HG02973 (cell line): Measurements from ENCODE around the gene PBRM1.
A peak's percentile ranks its signal among the peaks of the same experiment; 100 is the strongest.

ENCODE experiments used
- ATAC-seq: cut with Tn5 transposase; IDR thresholded peaks from one replicate; pipeline ENCODE4 v1.9.1; 2021; ENCODE audit warnings: moderate library complexity; ENCODE audit not compliant: unreplicated experiment

Gene PBRM1

GRCh38 chr3:52670621-52671521 lies 14.8 kb downstream of the PBRM1 start:
- peak; percentile 63 for ATAC-seq

GRCh38 chr3:52663098-52663497 lies 22.6 kb downstream of the PBRM1 start:
- no peak for ATAC-seq

GRCh38 chr3:52660046-52660445 lies 25.7 kb downstream of the PBRM1 start:
- ATAC-seq = no peak

- ATAC-seq = no peak
Observed at GRCh38 chr3:52655895-52656294, 29.8 kb downstream of the PBRM1 start.

- no peak for ATAC-seq
Observed at GRCh38 chr3:52651592-52651991, 34.1 kb downstream of the PBRM1 start.

- ATAC-seq = no peak
Observed at GRCh38 chr3:52650439-52650838, 35.3 kb downstream of the PBRM1 start.

GRCh38 chr3:52649461-52650210 lies 36.1 kb downstream of the PBRM1 start:
- no peak for ATAC-seq

- ATAC-seq = no peak
Observed at GRCh38 chr3:52645549-52645948, 40.2 kb downstream of the PBRM1 start.

- no peak for ATAC-seq
Observed at GRCh38 chr3:52636673-52637072, 49.0 kb downstream of the PBRM1 start.

GRCh38 chr3:52633786-52634185 lies 51.9 kb downstream of the PBRM1 start:
- ATAC-seq = no peak

- ATAC-seq = no peak
Observed at GRCh38 chr3:52625041-52625440, 60.7 kb downstream of the PBRM1 start.

- no peak for ATAC-seq
Observed at GRCh38 chr3:52623234-52623792, 62.4 kb downstream of the PBRM1 start.

GRCh38 chr3:52620580-52620979 lies 65.1 kb downstream of the PBRM1 start:
- no peak for ATAC-seq

- ATAC-seq = no peak
Observed at GRCh38 chr3:52615166-52615565, 70.5 kb downstream of the PBRM1 start.

- no peak for ATAC-seq
Observed at GRCh38 chr3:52614689-52615088, 71.0 kb downstream of the PBRM1 start.

- no peak for ATAC-seq
Observed at GRCh38 chr3:52609316-52609815, 76.3 kb downstream of the PBRM1 start.

GRCh38 chr3:52608337-52608736 lies 77.4 kb downstream of the PBRM1 start:
- no peak for ATAC-seq

- ATAC-seq = no peak
Observed at GRCh38 chr3:52606373-52607085, 79.2 kb downstream of the PBRM1 start.

- ATAC-seq = no peak
Observed at GRCh38 chr3:52600258-52600657, 85.5 kb downstream of the PBRM1 start.

- ATAC-seq = no peak
Observed at GRCh38 chr3:52596658-52597265, 89.0 kb downstream of the PBRM1 start.

- ATAC-seq = no peak
Observed at GRCh38 chr3:52593103-52593502, 92.6 kb downstream of the PBRM1 start.
